ENCODE measurements around the gene FOXO4. TPM values are rescaled to one million over a fixed set of nuclear protein-coding genes. Genes with fewer than 3 reads are reported as not detected.

Gene FOXO4
- total RNA-seq, 1 experiment from 2014 or later: 17.7 TPM

DNA sequence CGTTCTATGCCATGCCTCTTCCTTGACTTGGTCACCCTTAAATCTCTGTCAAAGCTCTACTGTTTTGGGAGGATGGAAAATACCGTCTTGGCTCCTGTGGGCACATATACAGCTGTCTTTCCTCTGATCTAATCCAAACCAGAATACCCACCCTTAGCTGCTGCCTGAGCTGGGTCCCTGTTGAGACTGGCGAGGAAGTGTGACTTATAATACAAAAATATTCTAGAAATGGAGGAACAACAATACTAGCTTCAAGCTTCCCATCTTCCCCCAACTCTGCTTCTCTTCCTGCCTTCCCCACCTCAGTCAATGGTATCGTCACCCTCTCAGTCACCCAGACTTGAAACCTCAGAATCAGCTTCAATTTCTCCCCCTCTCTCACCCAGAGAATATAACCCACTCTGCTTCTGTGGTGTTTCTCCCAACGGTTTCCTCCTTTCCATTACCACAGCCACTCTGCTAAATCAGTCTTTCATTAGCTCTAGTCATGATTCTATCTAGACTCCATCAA lies 16.3 kb downstream of the FOXO4 start:
- Histone ChIP-seq H3K23ac (ENCODE audit: insufficient read length, low read depth, low read length) (no peak overlapping the region), H3K9ac (ENCODE audit: extremely low read depth, insufficient read length, low read length) (no peak overlapping the region), H2AFZ (ENCODE audit: low read length) (no peak overlapping the region), H3K4me2 (ENCODE audit: insufficient read depth, insufficient read length, low read length) (no peak overlapping the region), H3K79me2 (ENCODE audit: insufficient read depth, low read length) (no peaks in the 10 kb centered on the region), H2BK12ac (ENCODE audit: insufficient read length, low read depth, low read length) (no peak overlapping the region), H3K79me1 (ENCODE audit: insufficient read depth, low read depth, low read length, poor library complexity, severe bottlenecking) (no peaks in the 10 kb centered on the region), H2BK120ac (ENCODE audit: low read depth, low read length, poor library complexity, severe bottlenecking) (no peak overlapping the region), H3K4ac (ENCODE audit: low read depth, low read length) (no peak overlapping the region), H4K20me1 (ENCODE audit: control insufficient read depth, insufficient read depth, insufficient read length) (no peaks in the 10 kb centered on the region), H4K91ac (ENCODE audit: insufficient read length, low read depth, low read length) (no peak overlapping the region), H2BK5ac (ENCODE audit: insufficient read length, low read length) (no peak overlapping the region), H4K5ac (ENCODE audit: insufficient read length, low read depth, low read length) (no peak overlapping the region), H2AK5ac (ENCODE audit: insufficient read length, low read length) (no peak overlapping the region), H2BK20ac (ENCODE audit: low read depth, low read length, poor library complexity, severe bottlenecking) (no peak overlapping the region), H3K56ac (ENCODE audit: insufficient read length, low read depth, low read length) (no peak overlapping the region), H3T11ph (ENCODE audit: low read length) (no peak overlapping the region), H3K27me3 (ENCODE audit: insufficient read depth, low read length) (no peaks in the 10 kb centered on the region), H2BK15ac (ENCODE audit: low read depth, low read length) (no peak overlapping the region), H3K9me3 (ENCODE audit: control insufficient read depth, low read depth, low read length) (peaks cover 22% of the 10 kb centered on the region), H4K8ac (replicated peaks; ENCODE audit: insufficient read length, low read depth, low read length) (no peak overlapping the region), H3K4me1 (ENCODE audit: insufficient read depth, low read length) (no peaks in the 10 kb centered on the region), H3K27ac (ENCODE audit: insufficient read length, low read depth, low read length) (no peak overlapping the region), H3K23me2 (ENCODE audit: insufficient read length, low read depth, low read length, poor library complexity, severe bottlenecking) (no peaks in the 10 kb centered on the region), H3K14ac (ENCODE audit: insufficient read depth, low read length) (no peak overlapping the region), H3K18ac (ENCODE audit: insufficient read length, low read depth, low read length) (no peak overlapping the region)
- Mint-ChIP-seq H3K4me1 (peaks cover 0 to 13% of the 10 kb centered on the region in 2 experiments; a peak in 3 of 4 replicates), H3K9me3 (peaks cover 63 to 67% of the 10 kb centered on the region in 2 experiments), H3K27ac (no peak overlapping the region), H3K27me3 (ENCODE audit: low read depth) (peaks cover 81% of the 10 kb centered on the region), H3K36me3 (ENCODE audit: insufficient read depth in 1 of 3, low read depth in 3 of 3) (no peaks in the 10 kb centered on the region; a peak in 1 of 7 replicates), H3K4me3 (no peak overlapping the region; a peak in 1 of 5 replicates)
- no CpG with 5 or more reads among the region's 5 CpGs for WGBS (ENCODE audit: extremely low coverage, insufficient read length, low lambda C conversion rate)
- DNase-seq: no peak
- TF ChIP-seq, protein P1, sequence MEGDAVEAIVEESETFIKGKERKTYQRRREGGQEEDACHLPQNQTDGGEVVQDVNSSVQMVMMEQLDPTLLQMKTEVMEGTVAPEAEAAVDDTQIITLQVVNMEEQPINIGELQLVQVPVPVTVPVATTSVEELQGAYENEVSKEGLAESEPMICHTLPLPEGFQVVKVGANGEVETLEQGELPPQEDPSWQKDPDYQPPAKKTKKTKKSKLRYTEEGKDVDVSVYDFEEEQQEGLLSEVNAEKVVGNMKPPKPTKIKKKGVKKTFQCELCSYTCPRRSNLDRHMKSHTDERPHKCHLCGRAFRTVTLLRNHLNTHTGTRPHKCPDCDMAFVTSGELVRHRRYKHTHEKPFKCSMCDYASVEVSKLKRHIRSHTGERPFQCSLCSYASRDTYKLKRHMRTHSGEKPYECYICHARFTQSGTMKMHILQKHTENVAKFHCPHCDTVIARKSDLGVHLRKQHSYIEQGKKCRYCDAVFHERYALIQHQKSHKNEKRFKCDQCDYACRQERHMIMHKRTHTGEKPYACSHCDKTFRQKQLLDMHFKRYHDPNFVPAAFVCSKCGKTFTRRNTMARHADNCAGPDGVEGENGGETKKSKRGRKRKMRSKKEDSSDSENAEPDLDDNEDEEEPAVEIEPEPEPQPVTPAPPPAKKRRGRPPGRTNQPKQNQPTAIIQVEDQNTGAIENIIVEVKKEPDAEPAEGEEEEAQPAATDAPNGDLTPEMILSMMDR (conservative IDR thresholded peaks at IDR 0.05): no peak
